Myometrial cell (primary cell): Measurements from ENCODE around the gene SLFN5. TPM values are rescaled to one million over a fixed set of nuclear protein-coding genes. Genes with fewer than 3 reads are reported as not detected.

ENCODE experiments used
- total RNA-seq: library from RNA; depleted of rRNA; stranded (reverse); fragments of >200 nt; gene quantifications from 2 replicates; pipeline ENCODE4 v1.2.3, GENCODE V29; 2015

SLFN5 gene
- 33.2 and 47.9 TPM in 2 replicates for total RNA-seq

GRCh38 chr17:35242805-35243560 is at the start of gene SLFN5:
SLFN5 (plus strand) TSS chr17:35243072; CDS start chr17:35258691, 15,619 bp downstream.

DNA sequence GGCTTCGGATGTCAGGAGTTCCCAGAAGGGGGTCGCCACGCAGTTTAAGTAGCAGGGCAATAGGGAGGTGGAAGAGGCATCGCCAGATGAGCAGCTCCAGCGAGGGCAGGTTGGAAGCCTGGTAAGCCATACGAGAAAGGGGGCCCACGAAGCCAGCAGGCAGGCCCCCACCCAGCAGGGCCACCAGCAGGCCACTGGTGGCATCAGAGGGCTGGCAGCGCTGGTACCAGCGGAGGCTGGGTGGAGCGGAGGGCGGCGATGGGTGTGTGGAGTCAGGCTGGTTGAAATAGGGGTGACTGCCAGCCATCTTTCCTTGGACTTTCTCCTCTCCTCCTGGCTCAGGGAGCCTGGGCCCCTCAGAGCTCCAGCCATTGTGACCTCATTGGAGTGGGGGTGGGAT is 48.9 kb upstream of the SLFN5 start, which contains the start of gene SLC35G3:
SLC35G3 (minus strand) TSS at position 393 of the 400 bp plus-strand sequence; CDS start at position 307, 86 bp downstream.

Other genes starting within 250 kb of the SLFN5 start
- gene RFFL, start 179.4 kb upstream of the SLFN5 start, total RNA-seq, result 11.8 and 16.5 TPM in 2 replicates
- 8.5 and 22.2 TPM in 2 replicates for gene RAD51D, start 123.2 kb upstream of the SLFN5 start, total RNA-seq
- not detected in 2 replicates for gene FNDC8, start 121.5 kb upstream of the SLFN5 start, total RNA-seq
- 14.7 and 47.9 TPM in 2 replicates for gene NLE1, start 100.8 kb upstream of the SLFN5 start, total RNA-seq
- gene UNC45B, start 95.3 kb upstream of the SLFN5 start, total RNA-seq, result not detected in 2 replicates
- gene SLC35G3, start 48.7 kb upstream of the SLFN5 start, total RNA-seq, result not detected in 2 replicates
- gene SLFN11, start 130.5 kb downstream of the SLFN5 start, total RNA-seq, result 65.2 and 93.8 TPM in 2 replicates
- 18.5 and 24.6 TPM in 2 replicates for gene SLFN12, start 189.4 kb downstream of the SLFN5 start, total RNA-seq
- 0.86 and 3.4 TPM in 2 replicates for gene SLFN13, start 205.7 kb downstream of the SLFN5 start, total RNA-seq